ENCODE measurements around the gene EPS8L3.
"Not testable (repeated sequence)": the region's sequence is repeated elsewhere in the genome, so short reads cannot be mapped to it uniquely, and the experiment has no call there.

Gene EPS8L3

GRCh38 chr1:109750920-109751319, 12.8 kb downstream of the EPS8L3 start:
- CTCF ChIA-PET = interaction anchor here (1.4 to 7.5 kb wide), 5 partner anchors 11 to 111 kb away, joined by 3 to 37 read pairs (median 8); no protein-coding TSS in a partner anchor
- POLR2A ChIA-PET = no interaction called here

GRCh38 chr1:109750241-109750882, 13.4 kb downstream of the EPS8L3 start:
- CTCF ChIA-PET = interaction anchor here (1.0 to 7.5 kb wide), 9 partner anchors 9 to 110 kb away, joined by 3 to 37 read pairs (median 5); no protein-coding TSS in a partner anchor
- H3K4me3 ChIP-seq (ENCODE audit: low read depth, low read length) = no peak overlapping the region
- no peak for DNase-seq (ENCODE audit: low read depth, low spot score)
- POLR2A ChIA-PET = interaction anchor here (0.8 to 1.6 kb wide), 2 partner anchors 11 to 114 kb away, joined by 3 to 5 read pairs; no protein-coding TSS in a partner anchor
- no peak for TF ChIP-seq CTCF (IDR thresholded peaks at IDR 0.05; ENCODE audit: insufficient read depth, low read length, missing control alignments)

More at GRCh38 chr1:109750920-109751319, 12.8 kb downstream of the EPS8L3 start:
- no peak for TF ChIP-seq CTCF (IDR thresholded peaks at IDR 0.05; ENCODE audit: insufficient read depth, low read length, missing control alignments)
- DNase-seq (ENCODE audit: low read depth, low spot score) = no peak
- H3K4me3 ChIP-seq (ENCODE audit: low read depth, low read length) = no peak overlapping the region

DNA sequence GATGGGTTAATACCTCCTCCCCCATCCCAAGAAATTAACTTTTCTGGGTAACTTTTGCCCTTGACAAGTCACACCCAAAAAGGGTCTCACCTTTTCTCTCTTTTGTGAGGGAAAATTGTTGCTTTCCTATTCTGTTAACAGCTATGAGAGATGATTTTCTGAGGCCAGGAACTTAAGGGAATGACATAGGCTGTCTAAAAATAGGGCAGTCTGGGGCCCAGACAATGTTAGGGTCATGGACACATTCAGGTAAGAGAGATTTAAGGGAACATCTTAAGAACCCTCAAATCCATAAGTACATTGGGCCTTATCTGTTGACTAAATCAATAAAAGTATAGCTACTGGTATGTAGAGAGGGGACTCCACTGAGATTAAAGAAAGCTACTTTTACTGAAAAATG, 14.5 kb downstream of the EPS8L3 start:
- ChIA-PET POLR2A (interaction anchor here (0.8 to 1.6 kb wide), 2 partner anchors 9 to 113 kb away, joined by 3 to 5 read pairs; no protein-coding TSS in a partner anchor), CTCF (interaction anchor here (1.0 to 3.3 kb wide), 6 partner anchors 10 to 108 kb away, joined by 3 to 9 read pairs (median 6); no protein-coding TSS in a partner anchor)
- H3K4me3 ChIP-seq (ENCODE audit: low read depth, low read length) = no peak overlapping the region
- TF ChIP-seq CTCF (IDR thresholded peaks at IDR 0.05; ENCODE audit: insufficient read depth, low read length, missing control alignments) = no peak
- no peak for DNase-seq (ENCODE audit: low read depth, low spot score)

DNA sequence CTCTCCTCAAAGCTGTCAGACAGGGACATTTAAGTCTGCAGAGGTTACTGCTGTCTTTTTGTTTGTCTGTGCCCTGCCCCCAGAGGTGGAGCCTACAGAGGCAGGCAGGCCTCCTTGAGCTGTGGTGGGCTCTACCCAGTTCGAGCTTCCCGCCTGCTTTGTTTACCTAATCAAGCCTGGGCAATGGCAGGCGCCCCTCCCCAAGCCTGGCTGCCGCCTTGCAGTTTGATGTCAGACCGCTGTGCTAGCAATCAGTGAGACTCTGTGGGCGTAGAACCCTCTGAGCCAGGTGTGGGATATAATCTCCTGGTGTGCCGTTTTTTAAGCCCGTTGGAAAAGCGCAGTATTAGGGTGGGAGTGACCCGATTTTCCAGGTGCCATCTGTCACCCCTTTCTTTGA, 15.4 kb downstream of the EPS8L3 start:
- POLR2A ChIA-PET; H3K4me3 ChIP-seq (ENCODE audit: low read depth, low read length); DNase-seq (ENCODE audit: low read depth, low spot score): not testable (repeated sequence)
- CTCF ChIA-PET = interaction anchor here (3.3 kb wide), 1 partner anchor 29 kb away, joined by 9 read pairs; no protein-coding TSS in a partner anchor

DNA sequence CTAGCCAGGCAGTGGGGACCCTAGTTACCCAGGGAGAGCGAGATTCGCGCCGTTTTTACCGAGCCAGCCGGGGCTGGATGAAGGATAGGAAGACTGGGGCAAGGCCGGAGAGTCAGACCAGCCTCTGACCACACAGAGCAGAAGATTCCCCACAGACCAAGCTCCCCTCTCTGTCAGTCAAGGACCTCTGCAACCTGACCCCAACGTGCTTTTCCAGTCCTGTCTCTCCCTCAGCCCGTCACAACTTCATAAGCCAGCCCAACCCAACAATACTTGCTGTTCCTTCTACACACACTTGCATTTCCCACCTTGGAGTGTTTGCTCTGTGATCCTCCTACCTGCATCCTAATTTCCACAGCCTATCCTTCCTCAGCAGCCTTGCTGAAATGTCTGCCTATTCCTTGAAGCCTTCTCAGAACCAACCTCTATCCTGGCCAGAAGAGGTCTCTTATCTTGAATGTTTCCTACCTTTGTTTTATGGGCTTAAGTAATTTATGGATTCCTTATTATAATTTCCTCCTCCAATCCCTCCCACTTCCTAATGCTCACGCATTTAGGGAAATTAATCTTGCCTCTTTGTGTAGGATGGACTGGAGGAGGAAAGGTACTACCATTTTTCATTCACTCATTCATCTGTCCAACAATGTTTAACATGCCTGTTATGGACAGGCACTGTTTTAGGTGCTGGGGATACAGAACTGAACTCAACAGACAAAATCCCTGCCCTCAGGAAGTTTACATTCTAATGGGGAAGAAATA, 22.9 kb downstream of the EPS8L3 start, which contains the start of gene GSTM3:
Gene GSTM3, minus strand, starts transcription at position 424 of the 759 bp plus-strand sequence. CDS start 751 bp downstream, outside the sequence.
- ChIA-PET POLR2A (interaction anchor here (0.9 to 1.2 kb wide), 3 partner anchors 9 to 195 kb away, joined by 3 to 5 read pairs (median 3); partner anchors contain the start of gene GNAI3), CTCF (interaction anchor here (1.9 kb wide), 1 partner anchor 34 kb away, joined by 4 read pairs; no protein-coding TSS in a partner anchor)
- no peak for DNase-seq (ENCODE audit: low read depth, low spot score)
- TF ChIP-seq CTCF (IDR thresholded peaks at IDR 0.05; ENCODE audit: insufficient read depth, low read length, missing control alignments) = no peak
- peak within 1 kb of the TSS; percentile 76 for H3K4me3 ChIP-seq (ENCODE audit: low read depth, low read length)

GRCh38 chr1:109739738-109740614, 23.7 kb downstream of the EPS8L3 start:
- DNase-seq (ENCODE audit: low read depth, low spot score) = no peak
- peak overlapping the region; percentile 76 for H3K4me3 ChIP-seq (ENCODE audit: low read depth, low read length)
- ChIA-PET POLR2A (interaction anchor here (0.9 to 1.2 kb wide), 4 partner anchors 10 to 194 kb away, joined by 3 to 5 read pairs (median 3); partner anchors contain the start of gene GNAI3), CTCF (interaction anchor here (1.1 to 2.0 kb wide), 3 partner anchors 11 to 100 kb away, joined by 3 to 10 read pairs (median 4); no protein-coding TSS in a partner anchor)
- TF ChIP-seq CTCF (IDR thresholded peaks at IDR 0.05; ENCODE audit: insufficient read depth, low read length, missing control alignments) = no peak

Data from AG04449 (cell line).